LoVo (cell line): ENCODE measurements around the gene HLF.

Experiments
- DNase-seq: peaks from one replicate; pipeline ENCODE4 v3.0.0-alpha.2; 2016; ENCODE audit warnings: low spot score

The HLF gene

DNA sequence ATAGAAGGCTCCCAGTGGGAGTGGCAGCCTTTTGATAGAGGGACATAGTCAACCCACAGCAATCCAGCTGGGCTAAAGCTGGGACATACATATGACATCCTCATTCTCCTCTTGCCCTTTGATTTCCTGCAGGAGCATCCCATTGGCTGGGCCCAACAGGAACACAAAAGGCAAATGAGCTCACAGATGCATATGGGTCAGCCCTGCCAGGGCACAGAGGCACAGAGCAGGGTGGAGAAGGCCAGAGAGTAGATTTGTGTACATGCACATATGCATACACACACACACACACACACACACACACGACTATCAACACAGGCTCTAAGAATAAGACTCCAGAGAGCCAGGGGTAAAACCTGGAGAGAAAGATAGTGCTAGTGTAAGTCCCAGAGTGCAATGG, 98.3 kb downstream of the HLF start:
- DNase-seq, result no peak

DNA sequence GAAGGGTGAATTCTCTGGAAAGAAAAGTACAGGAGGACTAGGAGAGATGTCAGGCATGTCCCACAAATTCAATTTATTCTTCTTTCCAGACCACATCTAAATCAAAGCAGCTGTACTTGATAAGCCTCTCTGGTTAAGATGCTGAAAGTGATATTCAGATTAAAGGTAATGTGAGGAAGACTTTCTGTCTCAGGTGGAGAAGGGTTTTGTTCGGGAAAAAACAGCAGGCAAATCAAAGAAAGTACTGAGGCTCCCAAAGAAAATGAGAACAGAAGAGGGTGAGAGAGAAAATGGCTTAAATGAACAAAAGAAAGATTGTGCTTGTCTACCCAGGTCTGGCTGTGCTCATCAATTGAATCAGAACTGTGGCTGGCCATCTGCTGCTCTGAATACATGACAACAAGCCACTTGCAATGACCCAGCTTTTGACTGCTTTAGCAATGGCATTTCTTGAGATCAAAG, 101.3 kb downstream of the HLF start:
- DNase-seq, result no peak

- no peak for DNase-seq
These were observed 103.9 kb downstream of the HLF start for GRCh38 chr17:55368706-55369105.
